Kidney epithelial cell (primary cell): ENCODE measurements around the gene MT1F. TPM values are rescaled to one million over a fixed set of nuclear protein-coding genes. Genes with fewer than 3 reads are reported as not detected.

Source experiments
- DNase-seq: peaks from one replicate; pipeline ENCODE4 v3.0.0-alpha.2; 2010; ENCODE audit warnings: low read depth
- H3K27me3 ChIP-seq: 2 replicates; pipeline ENCODE4 v1.6.0; 2011; ENCODE audit warnings: low read length; ENCODE audit not compliant: control insufficient read depth, insufficient read depth
- H3K36me3 ChIP-seq: 2 replicates; pipeline ENCODE4 v1.5.1; 2011; ENCODE audit warnings: low read length; ENCODE audit not compliant: control insufficient read depth, insufficient read depth
- H3K4me3 ChIP-seq: 2 replicates; pipeline ENCODE4 v1.5.1; 2011; ENCODE audit warnings: low read depth, mild to moderate bottlenecking, control low read depth, low read length
- CTCF ChIP-seq: IDR thresholded peaks from 2 replicates; pipeline ENCODE4 v1.5.1; 2011; ENCODE audit warnings: mild to moderate bottlenecking, moderate library complexity, low read length, control low read depth, inconsistent platforms; ENCODE audit not compliant: insufficient read depth, poor library complexity, severe bottlenecking
- total RNA-seq: library from RNA; depleted of rRNA; stranded (reverse); fragments of >200 nt; gene quantifications from 2 replicates; pipeline ENCODE4 v1.2.3, GENCODE V29; 2015

Gene MT1F
- total RNA-seq, 1 donor from 2014 or later = 9.4 TPM

DNA sequence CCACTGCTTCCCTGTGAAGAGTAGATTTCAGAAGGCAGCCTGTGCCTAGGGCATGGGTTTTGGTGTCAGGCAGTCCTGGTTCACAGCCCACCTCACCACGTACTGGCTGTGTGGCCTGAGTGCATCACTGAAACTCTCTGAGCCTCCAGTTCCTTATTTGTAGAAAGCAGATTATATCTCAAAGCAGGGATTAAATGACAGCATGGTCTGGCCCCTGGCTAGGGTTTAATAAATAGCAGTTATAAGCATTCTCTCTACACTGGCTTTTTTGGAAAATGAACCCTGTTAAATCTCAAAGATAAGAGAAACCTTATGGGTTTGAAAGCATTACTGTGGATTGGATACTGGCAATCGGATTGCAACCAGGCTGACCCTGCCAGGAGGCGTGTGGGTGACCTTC, 28.2 kb upstream of the MT1F start:
- DNase-seq = no peak
- TF ChIP-seq CTCF = no peak
- no peak overlapping the region for H3K4me3 ChIP-seq

DNA sequence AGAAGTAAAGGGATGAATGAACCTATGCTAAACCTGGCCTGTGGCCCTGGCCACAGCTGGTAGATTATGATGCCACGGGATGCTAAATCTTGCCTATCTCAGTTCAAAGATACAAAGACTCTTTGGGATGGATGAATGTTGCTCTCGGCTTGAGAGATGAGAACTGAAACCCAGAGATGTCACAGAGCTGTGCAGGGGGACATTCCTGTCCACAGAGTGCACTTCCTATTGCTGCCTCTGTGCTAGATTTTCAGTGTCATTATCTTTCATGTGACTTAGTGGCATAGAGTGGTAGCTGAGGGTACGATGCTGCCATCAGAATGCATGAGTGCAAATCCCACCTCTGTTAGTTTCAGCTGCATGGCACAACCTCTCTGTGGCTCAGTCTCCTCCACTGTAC, 27.6 kb upstream of the MT1F start:
- H3K4me3 ChIP-seq = no peak overlapping the region
- no peak for TF ChIP-seq CTCF
- no peaks in the 10 kb centered on the region for H3K36me3 ChIP-seq
- H3K27me3 ChIP-seq = peaks cover 22% of the 10 kb centered on the region
- no peak for DNase-seq

More for the DNA sequence above, 28.2 kb upstream of the MT1F start:
- Histone ChIP-seq H3K27me3 (peaks cover 16% of the 10 kb centered on the region), H3K36me3 (no peaks in the 10 kb centered on the region)

DNA sequence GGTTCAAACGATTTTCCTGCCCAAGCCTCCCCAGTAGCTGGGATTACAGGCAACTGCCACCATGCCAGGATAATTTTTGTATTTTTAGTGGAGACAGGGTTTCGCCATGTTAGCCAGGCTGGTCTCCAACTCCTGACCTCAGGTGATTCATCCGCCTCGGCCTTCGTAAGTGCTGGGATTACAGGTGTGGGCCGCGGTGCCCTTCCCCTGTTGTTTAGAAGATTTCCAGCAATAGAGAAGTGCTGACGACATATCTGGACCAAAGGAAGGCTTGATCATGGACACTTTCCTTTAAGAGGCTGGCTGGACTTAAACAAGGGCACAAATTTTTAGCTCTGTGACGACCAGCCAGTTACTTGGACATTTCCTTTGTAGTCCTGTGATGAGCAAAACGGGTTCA, 26.6 kb upstream of the MT1F start:
- no peak for TF ChIP-seq CTCF
- Histone ChIP-seq H3K4me3 (no peak overlapping the region), H3K36me3 (no peaks in the 10 kb centered on the region), H3K27me3 (peaks cover 32% of the 10 kb centered on the region)
- DNase-seq = no peak

GRCh38 chr16:56631832-56632155, 26.0 kb upstream of the MT1F start:
- DNase-seq = no peak
- H3K27me3 ChIP-seq = peaks cover 38% of the 10 kb centered on the region
- no peaks in the 10 kb centered on the region for H3K36me3 ChIP-seq
- H3K4me3 ChIP-seq = peak overlapping the region; percentile 36
- no peak for TF ChIP-seq CTCF

DNA sequence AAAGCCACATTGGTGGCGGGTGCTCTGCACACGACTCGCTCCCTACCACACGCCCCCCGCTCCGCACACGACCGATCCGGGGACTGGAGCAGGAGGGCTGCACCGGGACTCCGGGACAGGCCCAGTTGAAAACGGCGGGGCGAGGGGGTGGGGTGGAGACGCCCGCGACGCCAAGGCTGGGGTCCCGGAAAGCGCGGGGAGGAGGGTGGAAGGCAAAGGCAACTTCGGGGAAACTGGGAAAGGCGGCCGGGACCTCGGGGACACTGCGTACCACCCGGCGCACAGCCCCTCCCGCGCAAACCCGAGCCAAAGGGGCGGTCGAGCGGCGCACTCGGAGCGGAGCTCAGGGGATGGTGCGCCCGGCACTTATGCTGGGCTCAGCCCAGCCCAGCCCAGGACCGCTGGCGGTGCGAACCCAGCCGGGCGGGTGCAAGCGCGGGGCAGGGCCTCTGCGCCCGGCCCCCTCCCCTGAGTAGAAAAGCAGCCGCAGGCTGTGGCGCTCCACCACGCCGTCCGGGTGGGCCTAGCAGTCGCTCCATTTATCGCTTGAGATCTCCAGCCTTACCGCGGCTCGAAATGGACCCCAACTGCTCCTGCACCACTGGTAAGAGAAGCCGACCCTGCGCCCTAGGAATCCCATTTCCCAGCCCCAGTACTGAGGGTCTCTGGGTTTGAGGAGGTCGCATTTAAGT, 25.5 kb upstream of the MT1F start, which contains the start of gene MT1M:
MT1M (plus strand) TSS at position 504 of the 692 bp plus-strand sequence; CDS start at position 577, 73 bp downstream.
- Histone ChIP-seq H3K27me3 (peaks cover 41% of the 10 kb centered on the region), H3K36me3 (no peaks in the 10 kb centered on the region), H3K4me3 (peak within 1 kb of the TSS; percentile 36)
- no peak for TF ChIP-seq CTCF
- no peak for DNase-seq

DNA sequence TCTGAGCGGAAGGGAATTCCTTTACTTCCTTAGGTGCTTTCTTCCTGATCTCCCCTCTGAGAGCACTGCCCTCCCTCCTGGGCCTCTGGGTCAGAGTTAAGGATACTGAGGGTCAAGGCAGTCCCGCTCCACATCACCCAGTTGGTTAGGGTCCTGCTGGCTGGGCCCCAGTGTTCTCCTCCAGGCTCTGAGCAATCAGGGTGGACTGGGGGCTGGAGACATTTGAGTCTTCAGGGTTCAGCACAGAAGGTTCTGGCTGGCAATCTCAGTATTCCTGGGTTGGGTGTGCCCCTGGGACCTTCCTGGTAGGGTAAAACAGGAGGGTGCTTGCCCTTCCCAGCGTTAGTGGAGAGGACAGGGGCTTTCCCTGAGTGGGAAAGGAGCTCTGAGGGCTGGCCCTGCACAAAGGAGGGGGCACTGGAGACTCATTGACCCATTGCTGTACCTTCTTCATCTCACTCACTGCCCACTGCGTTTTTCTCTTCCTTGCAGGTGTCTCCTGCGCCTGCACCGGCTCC, 24.9 kb upstream of the MT1F start:
- H3K4me3 ChIP-seq = no peak overlapping the region
- peaks cover 44% of the 10 kb centered on the region for H3K27me3 ChIP-seq
- TF ChIP-seq CTCF = no peak
- H3K36me3 ChIP-seq = no peaks in the 10 kb centered on the region
- DNase-seq = no peak
